HepG2 (cell line): ENCODE results near the gene MFSD2A. TPM values are rescaled to one million over a fixed set of nuclear protein-coding genes. Genes with fewer than 3 reads are reported as not detected.

Experiments
- ATAC-seq: fragments of 200-7000 bp; cut with Tn5 transposase; 3 replicates; pipeline ENCODE4 v1.9.1; 2020; ENCODE audit warnings: mild to moderate bottlenecking, moderate library complexity
- BruUV-seq: library from RNA; stranded (reverse); fragments of 400-500 nt; replicated peaks from 2 replicates; lab custom pipeline; 2021; lab: Mats Ljungman, UMichigan
- CTCF ChIA-PET: fragments of 300-600 bp; formaldehyde crosslinking; extraction: SDS; loops from one replicate; lab custom pipeline; 2021; ENCODE audit warnings: low total read pairs, inconsistent platforms, low intra/inter-chr PET ratio; lab: Yijun Ruan, JAX
- POLR2A ChIA-PET: fragments of 350-600 bp; sonication (Branson Sonifier 250); formaldehyde crosslinking; loops from one replicate; lab custom pipeline; 2020; ENCODE audit warnings: antibody characterized with exemption, inconsistent platforms; lab: Yijun Ruan, JAX
- DNase-seq: peaks from one replicate; pipeline ENCODE4 v3.0.0-alpha.2; 2015; ENCODE audit warnings: low spot score
- FAIRE-seq: peaks from 3 replicates; lab custom pipeline; 2011; peaks lifted over from hg19 to GRCh38; lab: Jason Lieb, UNC
- H2AFZ ChIP-seq: one replicate; pipeline ENCODE4 v1.6.1; 2011; ENCODE audit warnings: low read length, inconsistent platforms
- H3K27ac ChIP-seq: fragments of 300-600 bp; 3 replicates; pipeline ENCODE4 v1.8.0; 2011; ENCODE audit warnings: mixed run types, mild to moderate bottlenecking, mixed read lengths, low read length, inconsistent platforms; ENCODE audit not compliant: insufficient read depth; ENCODE audit errors: extremely low read length
- H3K27me3 ChIP-seq, 2 experiments: fragments of 200-600 bp in 1 of 2; 2 replicates in 1 of 2; 3 replicates in 1 of 2; pipeline versions ENCODE4 v1.6.0 to v1.8.0; 2011; ENCODE audit warnings: low read length in 2 of 2, mild to moderate bottlenecking in 2 of 2, moderate library complexity in 2 of 2, inconsistent platforms in 1 of 2; ENCODE audit not compliant: insufficient read depth in 2 of 2, control insufficient read depth in 1 of 2
- H3K36me3 ChIP-seq, 2 experiments: fragments of 200-600 bp in 1 of 2; replicated peaks in 1 of 2; 2 replicates in 1 of 2; 3 replicates in 1 of 2; pipeline versions ENCODE4 v1.5.1 to v1.8.0; 2011; ENCODE audit warnings: low read length in 2 of 2, inconsistent platforms in 1 of 2; ENCODE audit not compliant: insufficient read depth in 2 of 2, control insufficient read depth in 1 of 2
- H3K4me1 ChIP-seq: 2 replicates; pipeline ENCODE4 v1.5.1; 2012; ENCODE audit warnings: low read length, inconsistent platforms; ENCODE audit not compliant: insufficient read depth
- H3K4me2 ChIP-seq: 2 replicates; pipeline ENCODE4 v1.6.0; 2011; ENCODE audit warnings: low read depth, low read length, inconsistent platforms
- H3K4me3 ChIP-seq, 3 experiments: fragments of 200-600 bp in 1 of 3; sonication (generic), shearing (Covaris generic) in 1 of 3; replicated peaks in 1 of 3; 2 replicates each; pipeline ENCODE4 v1.5.1; 2011 to 2016; ENCODE audit warnings: low read length in 3 of 3, inconsistent platforms in 2 of 3, low read depth in 2 of 3, mild to moderate bottlenecking in 2 of 3, control low read depth in 1 of 3, mixed read lengths in 1 of 3; ENCODE audit not compliant: insufficient read depth in 1 of 3
- H3K79me2 ChIP-seq: one replicate; pipeline ENCODE4 v1.6.1; 2011; ENCODE audit warnings: low read length, inconsistent platforms; ENCODE audit not compliant: insufficient read depth
- H3K9ac ChIP-seq: 2 replicates; pipeline ENCODE4 v1.6.0; 2011; ENCODE audit warnings: mild to moderate bottlenecking, low read depth, low read length, inconsistent platforms; ENCODE audit not compliant: insufficient read depth
- H3K9me3 ChIP-seq: 2 replicates; pipeline ENCODE4 v1.5.1; 2012; ENCODE audit warnings: mild to moderate bottlenecking, low read length
- H4K20me1 ChIP-seq: 2 replicates; pipeline ENCODE4 v1.6.0; 2011; ENCODE audit warnings: inconsistent platforms, mild to moderate bottlenecking, low read length, moderate library complexity; ENCODE audit not compliant: insufficient read depth
- ATAD3A ChIP-seq: sonication (generic); formaldehyde crosslinking; IDR thresholded peaks from 2 replicates; pipeline ENCODE4 v1.4.0; 2020; ENCODE audit warnings: missing genetic modification reagents
- ATF5 ChIP-seq: sonication (generic); formaldehyde crosslinking; IDR thresholded peaks from 2 replicates; pipeline ENCODE4 v1.4.0; 2020; ENCODE audit warnings: mild to moderate bottlenecking, low read depth, missing genetic modification reagents
- DNMT3B ChIP-seq: conservative IDR thresholded peaks from 2 replicates; pipeline ENCODE4 v1.6.1; 2016; ENCODE audit warnings: missing biosample characterization, control low read depth
- GLMP ChIP-seq: sonication (generic); formaldehyde crosslinking; IDR thresholded peaks from 2 replicates; pipeline ENCODE4 v1.9.0; 2021; ENCODE audit warnings: missing genetic modification reagents, mild to moderate bottlenecking, borderline replicate concordance
- GTF3A ChIP-seq: sonication (generic); formaldehyde crosslinking; conservative IDR thresholded peaks from 2 replicates; pipeline ENCODE4 v1.4.0; 2020; ENCODE audit warnings: mild to moderate bottlenecking, missing genetic modification reagents
- HOXA3 ChIP-seq: sonication (generic); formaldehyde crosslinking; IDR thresholded peaks from 2 replicates; pipeline ENCODE4 v1.5.0; 2020; ENCODE audit warnings: missing genetic modification reagents
- MAF1 ChIP-seq: sonication (generic); formaldehyde crosslinking; IDR thresholded peaks from 2 replicates; pipeline ENCODE4 v1.5.0; 2020; ENCODE audit warnings: missing genetic modification reagents, borderline replicate concordance
- REST ChIP-seq, 2 experiments: IDR thresholded peaks; 2 replicates each; pipeline ENCODE4 v1.6.1; 2011 to 2012; ENCODE audit warnings: low read length in 2 of 2, borderline replicate concordance in 1 of 2, low read depth in 1 of 2, mild to moderate bottlenecking in 1 of 2, moderate library complexity in 1 of 2
- SNRNP70 ChIP-seq: fragments of 200-400 bp; formaldehyde crosslinking; IDR thresholded peaks from 2 replicates; pipeline ENCODE4 v1.6.1; 2017; ENCODE audit warnings: mild to moderate bottlenecking, low read depth, low read length, moderate library complexity
- THAP11 ChIP-seq: IDR thresholded peaks from 2 replicates; pipeline ENCODE4 v1.6.1; 2016; ENCODE audit warnings: missing biosample characterization, missing genetic modification reagents
- TSC22D2 ChIP-seq: sonication (generic); formaldehyde crosslinking; IDR thresholded peaks from 2 replicates; pipeline ENCODE4 v1.5.1; 2020; ENCODE audit warnings: missing genetic modification reagents, mild to moderate bottlenecking, borderline replicate concordance
- YEATS2 ChIP-seq: sonication (generic); formaldehyde crosslinking; IDR thresholded peaks from 2 replicates; pipeline ENCODE4 v1.4.0; 2020; ENCODE audit warnings: missing genetic modification reagents, borderline replicate concordance
- ZBTB20 ChIP-seq: sonication (generic); formaldehyde crosslinking; IDR thresholded peaks from 2 replicates; pipeline ENCODE4 v1.8.1; 2023; ENCODE audit warnings: missing genetic modification reagents, low read depth, mild to moderate bottlenecking, borderline replicate concordance
- ZBTB3 ChIP-seq: sonication (generic); formaldehyde crosslinking; IDR thresholded peaks from 2 replicates; pipeline ENCODE4 v1.4.0; 2020; ENCODE audit warnings: low read depth, mild to moderate bottlenecking, moderate library complexity, missing genetic modification reagents, borderline replicate concordance
- ZFP36 ChIP-seq: fragments of 150-350 bp; IDR thresholded peaks from 2 replicates; pipeline ENCODE4 v1.6.1; 2018; ENCODE audit warnings: borderline replicate concordance, low read length, low read depth; ENCODE audit not compliant: partially characterized antibody
- ZKSCAN5 ChIP-seq: sonication (generic); formaldehyde crosslinking; IDR thresholded peaks from 2 replicates; pipeline ENCODE4 v1.5.1; 2020; ENCODE audit warnings: mild to moderate bottlenecking, missing genetic modification reagents
- ZMAT5 ChIP-seq: sonication (generic); formaldehyde crosslinking; IDR thresholded peaks from 2 replicates; pipeline ENCODE4 v1.5.0; 2020; ENCODE audit warnings: mild to moderate bottlenecking, low read depth, missing genetic modification reagents, borderline replicate concordance
- ZNF12 ChIP-seq: sonication (generic); formaldehyde crosslinking; IDR thresholded peaks from 2 replicates; pipeline ENCODE4 v1.5.0; 2020; ENCODE audit warnings: missing genetic modification reagents
- ZNF230 ChIP-seq: sonication (generic); formaldehyde crosslinking; IDR thresholded peaks from 2 replicates; pipeline ENCODE4 v1.4.0; 2020; ENCODE audit warnings: mild to moderate bottlenecking, missing genetic modification reagents
- ZNF296 ChIP-seq: sonication (generic); formaldehyde crosslinking; conservative IDR thresholded peaks from 2 replicates; pipeline ENCODE4 v1.5.0; 2020; ENCODE audit warnings: mild to moderate bottlenecking, missing genetic modification reagents
- WGBS: methylation state at CpG from one replicate; pipeline ENCODE4 v1.1.6; 2017; ENCODE audit warnings: low lambda C conversion rate; 5-methylcytosine and 5-hydroxymethylcytosine counted together
- in situ Hi-C: cut with HindIII; loops from 2 replicates; pipeline ENCODE4 v1.10.0; 2017; ENCODE audit warnings: low pct_unique_long_range_greater_than_20kb; ENCODE audit not compliant: extremely low pct_ligation_motif_present
- intact Hi-C: fragments of 100-400 bp; cut with micrococcal nuclease; formaldehyde crosslinking; loops from one replicate; pipeline ENCODE4 v1.10.0; 2022; ENCODE audit not compliant: unreplicated experiment
- polyA plus RNA-seq, 8 experiments: library from polyadenylated mRNA; depleted of rRNA in 3 of 8; stranded (reverse) in 7 of 8; unstranded in 1 of 8; fragments of >200 nt; fragmentation: Illumina TruSeq in 4 of 8; extraction: Trizol in 4 of 8; gene quantifications; 2 replicates each; pipeline versions ENCODE4 v1.2.1 to v1.2.3, GENCODE V29; 2011 to 2016; ENCODE audit warnings: low read depth in 4 of 8, missing spikeins in 1 of 8, mixed read lengths in 1 of 8; ENCODE audit not compliant: insufficient read depth in 1 of 8
- total RNA-seq, 5 experiments: library from RNA; depleted of rRNA; stranded (reverse); fragments of >200 nt; fragmentation: Illumina TruSeq; extraction: Trizol; gene quantifications; 2 replicates each; pipeline ENCODE4 v1.2.3, GENCODE V29; 2016; ENCODE audit warnings: low read depth in 1 of 5

Gene MFSD2A
- total and polyA plus RNA-seq, 2 of the 13 experiments (the other 11 are each of a cell fraction or from before 2014, with no cell fraction given) = 0.08 TPM; not detected in 1

- no peak for ATAC-seq
- Histone ChIP-seq H4K20me1 (no peaks in the 10 kb centered on the region), H3K4me2 (no peak overlapping the region), H3K4me1 (peaks cover 8% of the 10 kb centered on the region; the same call in 1 of the 2 replicates), H3K4me3 (no peak overlapping the region), H2AFZ (no peak overlapping the region), H3K79me2 (no peaks in the 10 kb centered on the region), H3K9me3 (no peaks in the 10 kb centered on the region), H3K27ac (no peak overlapping the region), H3K9ac (no peak overlapping the region), H3K36me3 (no peaks in the 10 kb centered on the region), H3K27me3 (no peaks in the 10 kb centered on the region; a peak in 1 of 5 replicates)
- POLR2A ChIA-PET = no interaction called here
- in situ Hi-C loops = no loop called here
- intact Hi-C loops = no loop called here
- BruUV-seq = no TSS peak
- no peak for FAIRE-seq
- TF ChIP-seq SNRNP70 (no peak), YEATS2 (CRISPR knock-in tag) (no peak), REST (IDR thresholded peaks at IDR 0.05; ENCODE audit: borderline replicate concordance in 1 of 2, low read depth in 1 of 2, low read length in 2 of 2) (no peak), GLMP (no peak), THAP11 (CRISPR knock-in tag) (no peak), TSC22D2 (no peak), ZBTB3 (CRISPR knock-in tag) (no peak), ATAD3A (CRISPR knock-in tag) (no peak), GTF3A (CRISPR knock-in tag) (no peak), ZNF230 (CRISPR knock-in tag) (no peak), ATF5 (CRISPR knock-in tag) (no peak), ZBTB20 (CRISPR knock-in tag) (no peak), ZKSCAN5 (no peak), ZFP36 (no peak), MAF1 (no peak), DNMT3B (CRISPR knock-in tag) (no peak), ZMAT5 (CRISPR knock-in tag) (no peak), HOXA3 (CRISPR knock-in tag) (no peak), ZNF296 (no peak), ZNF12 (CRISPR knock-in tag) (no peak)
- WGBS = 34% methylated on average over 4 of the region's 4 CpGs
- CTCF ChIA-PET = no interaction called here
- DNase-seq = no peak
These were observed 24.7 kb downstream of the MFSD2A start for GRCh38 chr1:39979654-39980053.
